Measurements from ENCODE around the gene ISYNA1. TPM values are rescaled to one million over a fixed set of nuclear protein-coding genes. Genes with fewer than 3 reads are reported as not detected.
A peak's percentile ranks its signal among the peaks of the same experiment; 100 is the strongest.

ISYNA1 gene
- total and polyA plus RNA-seq, 10 of the 15 experiments (the other 5 are each of a cell fraction or from before 2014, with no cell fraction given): 1.9 to 37.0 (median 9.1) TPM

- Histone ChIP-seq H3K9me3 (replicated peaks; ENCODE audit: control insufficient read depth, insufficient read depth, low read length) (no peaks in the 10 kb centered on the region), H3K36me3 (ENCODE audit: control insufficient read depth in 2 of 2, insufficient read depth in 2 of 2, low read length in 1 of 2) (peaks cover 2 to 6% of the 10 kb centered on the region in 2 experiments; a peak in 3 of 4 replicates), H3K4me1 (ENCODE audit: control insufficient read depth, insufficient read depth, low read length) (peaks cover 33% of the 10 kb centered on the region), H3K4me2 (ENCODE audit: control insufficient read depth, insufficient read depth) (peak overlapping the region; percentile 77), H3K4me3 (no peak overlapping the region), H3K9ac (ENCODE audit: control insufficient read depth, insufficient read depth, low read length) (peak overlapping the region; percentile 56; the same call in 1 of the 2 replicates), H3K27ac (ENCODE audit: control insufficient read depth, insufficient read depth) (peak overlapping the region; percentile 89), H3K27me3 (replicated peaks in 1 of 2; ENCODE audit: control insufficient read depth in 2 of 2, insufficient read depth in 2 of 2, low read length in 1 of 2) (no peaks in the 10 kb centered on the region), H4K20me1 (ENCODE audit: control insufficient read depth, insufficient read depth) (peaks cover 3% of the 10 kb centered on the region), H3K79me2 (ENCODE audit: control insufficient read depth, insufficient read depth, low read length) (peaks cover 62% of the 10 kb centered on the region), H2AFZ (ENCODE audit: control insufficient read depth, low read depth, low read length) (peak overlapping the region; percentile 37)
- intact Hi-C loops (cut with micrococcal nuclease; ENCODE audit: unreplicated experiment): loop anchor here (5.0 kb wide), 1 partner anchor 109 kb away; the partner anchor contains the start of gene REX1BD
- DNase-seq (ENCODE audit: low read depth, low spot score) (peak; percentile 51), ATAC-seq (peak; percentile 96), FAIRE-seq (peak; percentile 96)
- ChIA-PET CTCF (interaction anchor here (0.5 to 1.6 kb wide), 6 partner anchors 9 to 110 kb away, joined by 3 to 5 read pairs (median 3); partner anchors contain the start of gene REX1BD), SMC1A (ENCODE audit: uncharacterized antibody, unreplicated experiment) (interaction anchor here (0.9 kb wide), 1 partner anchor 79 kb away, joined by 4 read pairs; the partner anchor contains the start of gene KXD1), RAD21 (ENCODE audit: unreplicated experiment) (interaction anchor here (1.6 kb wide), 1 partner anchor 41 kb away, joined by 5 read pairs; no protein-coding TSS in a partner anchor), POLR2A (interaction anchor here (0.6 to 1.7 kb wide), 2 partner anchors 42 to 106 kb away, joined by 6 to 8 read pairs; no protein-coding TSS in a partner anchor)
- in situ Hi-C loops (cut with MboI): no loop called here
- no TSS peak for BruUV-seq (replicated peaks)
- WGBS (ENCODE audit: insufficient coverage, insufficient replicate concordance, low lambda C conversion rate, missing lambda C conversion rate): 28% methylated on average over 17 of the region's 17 CpGs
- TF ChIP-seq SKIL (IDR thresholded peaks at IDR 0.05; ENCODE audit: low read depth, poor library complexity, severe bottlenecking): peak; percentile 49
- no peak for TF ChIP-seq POLR2AphosphoS5 (IDR thresholded peaks at IDR 0.05; ENCODE audit: low read length)
- peak in 1 of 2 experiments; percentile 93; a peak in 2 of 4 replicates for TF ChIP-seq ETV6 (conservative IDR thresholded peaks at IDR 0.05 in 1 of 2, IDR thresholded peaks at IDR 0.05 in 1 of 2; ENCODE audit: borderline replicate concordance in 1 of 2, low read depth in 1 of 2)
- TF ChIP-seq TCF12 (IDR thresholded peaks at IDR 0.05; ENCODE audit: low read depth, low read length): peak; percentile 71; the same call in 1 of the 2 replicates
- no peak for TF ChIP-seq EP300 (IDR thresholded peaks at IDR 0.05; ENCODE audit: borderline replicate concordance in 1 of 2, control insufficient read depth in 1 of 2, low read depth in 2 of 2, low read length in 2 of 2)
- peak; percentile 14 for TF ChIP-seq SP1 (IDR thresholded peaks at IDR 0.05; ENCODE audit: low read depth, low read length)
- TF ChIP-seq CREB1 (IDR thresholded peaks at IDR 0.05; ENCODE audit: low read depth): 0 out of 2 replicates have a peak, but pooled peaks have one; percentile 24
- TF ChIP-seq SUZ12 (IDR thresholded peaks at IDR 0.05; ENCODE audit: unreplicated experiment): no peak
- peak; percentile 79 for TF ChIP-seq ZBTB40 (IDR thresholded peaks at IDR 0.05; ENCODE audit: borderline replicate concordance)
- TF ChIP-seq ATF2 (IDR thresholded peaks at IDR 0.05; ENCODE audit: low read length): no peak
- TF ChIP-seq ATF7 (IDR thresholded peaks at IDR 0.05; ENCODE audit: low read depth): peak; percentile 41
- no peak for TF ChIP-seq PML (IDR thresholded peaks at IDR 0.05; ENCODE audit: low read length)
- peak; percentile 21; the same call in 1 of the 2 replicates for TF ChIP-seq TCF3 (IDR thresholded peaks at IDR 0.05; ENCODE audit: borderline replicate concordance, insufficient read depth, low read depth, low read length)
- peak; percentile 91 for TF ChIP-seq EED (IDR thresholded peaks at IDR 0.05; ENCODE audit: low read depth)
These were observed 40.8 kb upstream of the ISYNA1 start for GRCh38 chr19:18478545-18479311.
